GM18505 (cell line): ENCODE measurements around the gene INPP4A.

Experiments
- ATAC-seq: cut with Tn5 transposase; IDR thresholded peaks from one replicate; pipeline ENCODE4 v1.9.1; 2021; ENCODE audit not compliant: unreplicated experiment
- POLR2A ChIP-seq: IDR thresholded peaks from 4 replicates; pipeline ENCODE4 v1.6.1; 2011; ENCODE audit warnings: borderline replicate concordance; ENCODE audit not compliant: insufficient read depth, insufficient read length; ENCODE audit errors: extremely low read depth

The INPP4A gene

DNA sequence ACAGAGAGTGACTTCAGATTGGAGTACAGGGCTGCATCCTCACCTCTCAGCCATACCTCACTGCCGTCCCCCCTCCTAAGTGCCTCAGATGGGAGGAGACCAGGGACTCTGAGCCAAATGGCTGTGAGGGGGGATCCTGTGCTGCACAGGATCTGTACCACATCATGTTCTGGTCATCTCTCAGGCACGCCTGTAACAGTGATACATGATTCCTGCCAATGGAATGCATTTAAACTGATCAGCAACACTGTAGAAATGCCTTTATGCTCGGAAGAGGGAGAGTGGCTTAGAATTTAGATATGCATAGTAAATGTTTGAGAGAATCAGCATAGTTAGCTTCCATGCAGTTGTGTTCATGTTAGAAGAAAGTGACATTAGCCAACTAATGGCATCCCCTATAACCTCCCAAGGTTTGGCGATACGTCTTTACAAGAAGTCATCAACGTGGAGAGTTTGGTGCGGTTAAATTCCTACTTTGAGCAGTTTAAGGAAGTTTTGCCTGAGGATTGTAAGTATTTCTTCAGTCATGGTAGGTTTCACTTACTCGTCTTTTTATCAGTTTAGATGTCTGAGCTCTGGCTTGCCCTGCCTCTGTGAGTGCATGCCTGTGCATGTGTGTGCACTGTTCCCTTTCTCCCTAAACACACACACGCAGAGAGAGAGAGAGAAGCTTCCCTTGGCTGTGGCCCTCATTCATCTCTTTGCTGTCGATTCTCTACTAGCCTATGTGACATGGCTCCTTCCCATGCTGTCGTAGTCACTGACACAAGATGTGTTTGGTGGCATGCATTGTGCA lies 123.7 kb downstream of the INPP4A start:
- TF ChIP-seq POLR2A = no peak

DNA sequence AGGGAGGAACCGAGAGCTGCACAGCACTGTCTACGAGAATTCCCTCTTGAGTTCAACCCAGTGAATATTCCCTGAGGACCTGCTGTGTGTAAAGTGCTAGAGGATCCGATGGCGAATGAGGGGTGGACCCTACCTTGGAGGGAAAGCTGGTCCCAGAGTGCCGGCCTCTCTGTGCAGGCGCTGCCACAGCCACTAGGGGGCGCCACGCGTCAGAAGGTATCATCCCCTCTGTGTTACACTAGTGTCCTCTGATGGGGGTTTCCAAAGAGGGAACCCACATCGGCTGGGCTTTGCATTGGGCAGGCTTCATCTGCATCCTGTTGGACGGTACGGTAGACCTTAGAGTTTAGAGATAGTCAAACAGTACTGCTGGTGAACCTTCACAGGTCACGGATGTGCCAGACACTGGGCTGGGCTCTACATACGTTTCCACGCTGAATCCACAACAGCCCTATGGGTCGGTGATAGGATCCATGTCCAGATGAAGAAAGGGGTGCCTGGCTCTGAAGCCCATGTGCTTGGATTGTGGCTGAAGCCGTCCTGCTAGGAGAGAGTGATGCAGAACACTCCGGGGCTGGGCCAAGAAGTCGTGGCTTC lies 124.6 kb downstream of the INPP4A start:
- no peak for TF ChIP-seq POLR2A
- ATAC-seq = no peak

More for the DNA sequence above, 123.7 kb downstream of the INPP4A start:
- ATAC-seq = no peak

DNA sequence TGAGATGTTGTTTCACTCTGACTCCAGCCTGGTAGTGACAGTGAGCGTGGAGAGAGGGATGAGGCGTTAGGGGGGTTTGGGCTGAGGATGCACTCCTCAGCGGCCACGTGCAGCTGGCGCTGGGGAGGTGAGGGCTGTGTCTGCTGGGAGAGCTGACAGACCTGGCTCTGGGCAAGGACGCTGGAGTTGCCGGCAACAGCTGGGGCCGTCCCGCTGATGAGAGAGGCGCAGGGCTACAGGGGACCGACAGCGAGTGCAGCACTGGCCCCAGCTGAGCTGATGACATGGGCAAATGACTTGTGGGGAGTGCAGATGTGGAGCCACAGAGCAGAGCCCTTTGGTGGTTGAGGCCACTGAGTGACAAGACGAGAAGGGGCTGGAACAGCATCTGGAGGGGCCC lies 125.3 kb downstream of the INPP4A start:
- ATAC-seq = no peak
- no peak for TF ChIP-seq POLR2A

DNA sequence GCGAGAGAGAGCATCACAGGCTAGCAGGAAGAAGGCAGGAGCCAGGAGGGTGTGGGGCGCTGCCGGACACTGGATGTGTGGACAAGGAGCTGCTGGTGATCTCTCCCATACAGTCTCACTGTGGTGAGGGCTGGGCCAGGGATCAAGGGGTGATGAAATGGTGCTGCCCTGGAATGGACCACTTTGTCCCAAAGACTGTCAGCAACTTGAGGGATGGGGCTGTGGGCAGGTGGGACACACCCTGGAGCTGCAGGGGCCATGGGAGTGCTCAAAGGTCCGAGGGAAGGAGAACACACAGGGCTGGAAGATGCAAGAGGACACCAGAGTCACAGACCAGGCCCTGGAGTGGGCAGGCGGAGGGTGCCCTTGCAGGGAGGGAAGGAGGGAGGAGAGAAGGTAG lies 125.7 kb downstream of the INPP4A start:
- TF ChIP-seq POLR2A = no peak
- ATAC-seq = no peak

DNA sequence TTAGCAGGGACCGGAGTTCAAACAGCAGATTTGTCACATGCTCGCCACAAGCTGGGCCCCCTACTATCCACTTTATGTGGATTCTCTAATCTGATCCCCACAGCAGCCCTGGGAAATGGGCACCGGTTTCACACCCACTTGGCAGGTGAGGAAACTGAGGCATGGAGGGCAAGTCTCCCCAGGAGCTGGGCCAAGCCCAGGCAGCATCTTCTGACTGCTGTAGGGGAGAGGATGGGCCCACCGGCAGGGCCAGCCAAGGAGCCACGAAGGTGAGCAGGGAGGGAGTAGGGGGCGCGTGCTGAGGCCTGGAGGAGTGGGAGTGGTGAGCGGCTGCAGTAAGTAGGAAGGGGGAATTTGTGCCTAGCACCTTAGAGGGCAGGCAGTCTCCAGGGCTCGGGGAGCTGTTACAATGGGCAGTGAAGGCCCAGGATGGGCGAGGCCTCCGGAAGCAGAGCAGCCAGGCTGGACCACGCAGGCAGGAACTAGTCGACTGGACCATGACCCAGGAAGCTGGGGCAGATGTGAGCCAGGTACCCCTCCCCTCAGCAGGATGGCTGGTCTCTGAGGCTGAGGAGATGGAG lies 126.6 kb downstream of the INPP4A start:
- no peak for ATAC-seq
- no peak for TF ChIP-seq POLR2A

DNA sequence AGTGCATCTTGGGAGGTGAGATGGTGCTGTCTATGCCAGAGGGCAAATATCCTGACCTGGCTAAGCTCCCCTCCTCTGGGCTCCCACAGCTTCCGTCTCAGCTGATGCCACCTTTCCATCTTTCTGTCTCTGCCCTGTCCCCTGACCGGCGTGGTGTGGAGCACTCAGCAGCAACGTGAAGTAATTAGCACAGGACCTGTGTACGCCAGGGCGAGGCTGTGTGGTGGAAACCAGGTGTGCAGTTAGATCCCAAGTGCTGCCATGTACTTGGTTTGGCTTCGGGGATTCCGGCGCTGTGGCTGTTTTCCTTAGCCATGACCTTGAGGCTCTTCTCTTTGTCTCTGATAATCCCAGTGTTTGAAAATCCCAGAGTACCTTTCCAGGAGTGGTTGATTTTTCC lies 127.1 kb downstream of the INPP4A start:
- TF ChIP-seq POLR2A = no peak
- ATAC-seq = no peak

DNA sequence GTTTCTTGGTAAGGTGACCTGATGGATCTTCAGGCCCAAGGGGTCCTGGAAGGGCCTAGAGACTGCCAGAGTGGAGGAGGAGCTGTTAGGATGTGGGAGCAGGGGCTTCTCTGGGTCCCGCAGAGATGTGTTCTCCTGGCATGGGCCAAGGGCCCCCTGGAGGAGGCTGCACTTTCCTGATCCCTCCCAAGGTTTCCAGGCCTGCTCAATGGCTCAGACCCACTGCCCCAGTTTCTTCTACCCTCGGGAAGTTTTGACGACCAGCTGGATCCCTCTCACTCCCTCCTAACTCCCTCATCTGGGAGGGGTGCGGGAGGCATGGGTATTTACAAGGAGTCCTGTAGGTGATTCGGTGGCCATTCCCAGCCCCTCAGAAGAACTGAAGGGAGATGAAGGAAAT lies 127.6 kb downstream of the INPP4A start:
- no peak for TF ChIP-seq POLR2A
- no peak for ATAC-seq

DNA sequence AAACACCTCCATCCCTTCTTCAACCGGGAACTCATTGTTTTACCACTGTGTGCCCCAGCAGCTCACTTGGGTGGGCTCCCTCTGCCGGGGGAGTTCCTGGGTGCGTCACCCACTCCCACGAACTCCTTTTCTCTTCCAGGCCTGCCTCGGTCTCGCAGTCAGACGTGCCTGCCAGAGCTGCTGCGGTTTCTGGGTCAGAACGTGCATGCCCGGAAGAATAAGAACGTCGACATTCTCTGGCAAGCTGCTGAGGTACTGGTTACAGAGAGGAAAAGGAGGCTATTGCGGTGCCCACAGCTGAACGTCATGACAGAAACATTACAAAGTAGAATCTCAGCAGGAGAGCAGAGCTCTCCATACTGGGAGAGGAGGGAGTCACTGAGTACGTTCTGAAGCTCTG lies 128.0 kb downstream of the INPP4A start:
- TF ChIP-seq POLR2A = no peak
- no peak for ATAC-seq

DNA sequence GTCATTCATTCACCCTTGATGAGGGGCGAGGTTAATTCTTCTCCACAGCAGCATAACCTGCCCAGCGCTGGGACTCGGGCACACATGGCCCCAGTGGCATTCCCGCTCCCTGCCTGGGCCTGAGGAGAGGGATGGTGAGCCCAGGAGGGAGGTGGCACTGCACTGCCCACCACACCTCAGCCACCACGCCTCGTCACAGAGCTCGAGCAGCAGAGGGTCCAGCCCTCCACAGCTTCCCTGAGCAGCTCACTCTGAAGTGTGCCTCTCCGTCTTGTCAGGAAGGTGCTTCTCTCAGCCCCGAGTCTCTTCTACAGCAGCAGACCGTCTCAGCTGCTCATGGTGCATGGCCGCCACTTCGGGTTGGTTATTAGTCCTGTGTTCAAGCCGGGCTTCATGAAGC lies 128.8 kb downstream of the INPP4A start:
- ATAC-seq = no peak
- no peak for TF ChIP-seq POLR2A

DNA sequence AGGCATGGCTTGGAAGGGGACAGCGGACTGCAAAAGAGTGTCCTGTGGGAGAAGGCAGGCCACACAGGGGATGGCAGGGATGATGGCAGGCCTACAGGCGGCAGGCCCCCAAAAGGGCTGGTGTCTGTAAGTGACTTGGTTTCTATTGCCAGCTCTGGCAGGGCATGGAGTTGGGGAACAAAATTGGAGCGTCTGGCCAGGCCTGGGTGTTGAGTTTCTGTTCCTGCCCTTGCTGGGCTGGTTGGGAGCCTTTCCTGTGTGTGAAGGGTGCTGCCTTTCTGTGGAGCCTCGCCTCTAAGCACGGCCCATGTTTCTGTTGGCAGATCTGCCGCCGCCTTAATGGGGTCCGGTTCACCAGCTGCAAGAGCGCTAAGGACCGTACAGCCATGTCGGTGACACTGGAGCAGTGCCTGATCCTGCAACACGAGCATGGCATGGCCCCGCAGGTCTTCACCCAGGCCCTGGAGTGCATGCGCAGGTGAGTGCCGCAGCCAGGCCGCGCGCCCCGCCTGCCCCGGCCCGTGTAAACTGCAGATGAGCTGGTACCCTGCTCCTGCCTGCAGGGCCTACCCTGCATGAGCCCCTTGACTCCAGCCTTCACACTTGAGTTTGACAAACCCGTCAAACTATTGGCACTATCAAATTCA lies 132.1 kb downstream of the INPP4A start:
- ATAC-seq = no peak
- no peak for TF ChIP-seq POLR2A

DNA sequence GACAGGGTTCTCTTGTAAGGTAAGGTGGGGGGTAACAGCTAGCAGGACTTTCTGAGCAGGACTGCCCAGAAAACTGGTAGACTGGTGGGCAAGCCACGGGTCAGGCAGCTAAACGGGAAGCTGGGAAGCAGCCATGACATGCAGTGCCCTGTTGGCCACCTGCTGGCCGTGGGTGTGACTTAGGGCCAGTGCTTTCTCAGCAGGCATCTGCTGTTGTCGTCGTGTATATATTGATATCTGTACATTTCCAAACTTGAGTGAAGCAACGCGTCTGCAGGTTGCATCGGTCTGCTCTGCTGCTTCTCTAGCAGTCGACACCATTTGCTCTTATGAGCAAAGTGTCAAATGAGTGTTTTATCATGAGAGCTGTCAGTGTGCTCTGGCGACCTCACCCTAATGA lies 132.7 kb downstream of the INPP4A start:
- no peak for ATAC-seq
- TF ChIP-seq POLR2A = no peak

DNA sequence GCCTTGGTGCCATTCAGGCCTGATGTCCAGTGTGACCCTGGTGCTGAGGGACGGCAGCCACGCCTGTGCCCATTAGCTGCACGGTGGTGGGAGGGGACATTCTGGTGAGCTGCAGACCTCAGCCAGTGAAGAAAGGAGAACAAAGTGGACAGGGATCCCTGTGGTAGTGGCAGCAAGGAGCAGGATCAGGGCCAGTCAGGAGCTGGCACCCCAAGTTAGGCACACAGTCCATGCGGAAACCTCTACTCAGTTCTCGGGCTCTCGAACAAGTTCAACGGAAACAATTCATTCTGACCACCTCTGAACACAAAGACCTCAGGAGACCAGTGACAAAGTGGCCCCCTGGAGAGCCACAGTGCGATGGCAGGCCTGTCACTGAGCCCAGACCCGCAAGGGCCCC lies 133.6 kb downstream of the INPP4A start:
- no peak for ATAC-seq
- no peak for TF ChIP-seq POLR2A

DNA sequence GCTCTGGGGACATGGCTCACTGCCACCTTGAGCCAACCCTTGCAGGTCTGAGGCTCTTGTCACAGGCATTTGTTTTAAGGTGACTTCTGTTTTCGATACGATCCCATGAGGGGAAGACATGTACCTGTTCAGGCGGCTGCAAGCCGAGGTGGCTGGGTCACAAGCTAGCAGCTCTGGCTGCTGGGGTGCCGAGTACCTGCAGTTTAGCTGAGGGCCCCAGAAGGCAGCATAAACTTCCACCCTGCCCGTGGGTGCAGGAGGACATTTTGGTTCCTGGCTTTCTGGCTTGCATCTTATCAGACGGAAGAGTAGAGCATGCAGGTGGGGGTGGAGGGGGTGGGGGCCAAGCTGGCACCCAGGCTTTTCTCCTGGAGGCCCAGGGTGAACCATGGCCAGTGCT lies 135.3 kb downstream of the INPP4A start:
- TF ChIP-seq POLR2A = no peak
- no peak for ATAC-seq
